Tongue (tissue), 2 donors: ENCODE results near the gene HPCAL1. TPM values are rescaled to one million over a fixed set of nuclear protein-coding genes. Genes with fewer than 3 reads are reported as not detected.
"Not testable (repeated sequence)": the region's sequence is repeated elsewhere in the genome, so short reads cannot be mapped to it uniquely, and the experiment has no call there.

Source experiments
- DNase-seq: peaks from one replicate; pipeline ENCODE4 v3.0.0-alpha.2; 2015
- total RNA-seq: library from RNA; depleted of rRNA; stranded (reverse); fragments of >200 nt; gene quantifications from one replicate; pipeline ENCODE4 v1.2.3, GENCODE V29; 2014

Gene HPCAL1
- total RNA-seq, 1 donor from 2014 or later: 37.4 TPM

DNA sequence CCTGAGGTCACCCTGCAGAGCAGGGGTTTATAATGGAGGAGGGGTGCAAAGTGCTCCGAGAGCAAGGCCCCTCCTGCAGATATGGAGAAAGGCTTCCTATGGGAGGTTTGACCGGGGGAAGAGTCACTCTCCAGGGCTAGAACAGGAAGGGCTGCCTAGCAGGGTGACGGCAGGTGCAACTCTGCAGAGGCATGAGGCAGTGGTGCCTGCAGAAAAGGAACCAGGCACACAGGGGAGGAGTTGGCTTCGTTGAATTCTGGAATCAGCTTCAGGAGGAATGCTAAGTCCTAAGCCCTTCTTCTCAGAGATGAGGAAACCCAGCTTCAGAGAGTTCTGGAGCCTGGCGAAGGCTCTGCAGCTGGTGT, 17.5 kb upstream of the HPCAL1 start:
- no peak for DNase-seq

DNA sequence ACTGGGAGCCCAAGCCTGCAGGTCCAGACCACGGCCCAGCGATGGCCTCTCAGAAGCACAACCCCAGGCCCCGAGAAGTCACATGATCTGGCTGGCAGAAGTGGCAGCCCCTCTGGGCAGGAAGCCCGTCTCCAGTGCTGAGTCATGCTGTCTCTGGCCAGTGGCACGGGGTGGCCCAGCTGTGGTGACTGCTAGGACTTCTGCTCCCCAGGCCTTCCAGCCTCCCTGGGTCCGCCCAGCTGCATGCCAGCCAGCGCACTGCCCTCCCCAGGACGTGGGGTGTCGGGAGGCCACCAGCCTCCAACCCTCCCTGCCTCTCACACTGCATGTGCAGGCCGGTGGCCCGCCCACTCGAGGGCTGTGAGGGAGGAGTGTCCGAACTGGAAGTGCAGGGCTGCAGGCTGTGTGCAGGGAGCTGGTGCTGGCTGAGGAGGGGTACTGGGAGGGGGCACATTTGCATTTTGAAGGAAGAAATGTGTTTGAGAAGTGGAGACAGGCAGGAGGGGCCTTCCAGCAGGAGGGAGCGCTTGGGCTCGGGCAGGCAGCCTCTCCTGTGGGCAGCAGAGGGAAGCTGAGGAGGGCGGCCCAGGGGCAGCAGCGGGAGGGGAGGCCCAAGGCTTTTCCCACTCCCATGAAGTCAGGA, 17.0 kb upstream of the HPCAL1 start:
- peak; percentile 80 for DNase-seq

DNA sequence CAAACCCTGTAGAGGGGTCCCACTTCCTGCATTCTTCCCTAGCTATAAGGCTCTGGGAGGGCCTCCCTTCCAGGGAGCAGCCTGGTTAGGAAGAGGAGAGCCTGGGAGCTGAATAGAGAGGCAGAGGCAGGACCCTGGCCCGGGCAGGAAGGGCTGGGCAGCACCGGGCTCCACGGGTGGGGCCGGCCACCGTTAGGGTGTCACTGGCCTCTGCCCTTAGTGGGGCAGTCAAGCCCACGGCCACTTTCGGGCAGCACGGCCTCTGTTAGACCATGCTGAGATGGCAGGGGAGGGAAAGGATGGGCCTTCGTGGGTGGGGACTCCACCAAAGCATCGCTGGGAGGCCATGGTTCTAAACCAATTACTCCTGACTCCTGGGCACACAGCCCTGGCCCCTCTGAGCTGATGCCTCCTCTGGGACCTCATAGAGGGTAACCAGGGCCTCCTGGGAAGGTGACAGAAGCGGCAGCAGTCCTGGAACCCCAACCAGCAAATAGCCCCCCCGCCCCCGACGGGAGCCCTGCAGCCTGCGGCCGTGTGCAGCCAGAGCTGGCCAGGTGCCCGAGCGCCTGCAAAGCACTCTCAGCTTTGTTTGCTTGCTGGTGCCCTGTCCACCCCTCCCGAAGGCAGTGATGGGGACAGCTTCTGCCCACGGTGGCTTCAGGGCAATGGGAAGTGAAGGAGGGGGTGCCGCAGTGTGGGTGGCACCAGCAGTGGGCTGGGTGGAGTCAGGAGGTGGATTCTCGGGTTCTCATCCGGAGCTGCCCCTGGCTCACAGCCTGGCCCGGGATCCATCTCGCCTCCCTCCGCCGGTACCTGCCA, 16.3 kb upstream of the HPCAL1 start:
- no peak for DNase-seq

DNA sequence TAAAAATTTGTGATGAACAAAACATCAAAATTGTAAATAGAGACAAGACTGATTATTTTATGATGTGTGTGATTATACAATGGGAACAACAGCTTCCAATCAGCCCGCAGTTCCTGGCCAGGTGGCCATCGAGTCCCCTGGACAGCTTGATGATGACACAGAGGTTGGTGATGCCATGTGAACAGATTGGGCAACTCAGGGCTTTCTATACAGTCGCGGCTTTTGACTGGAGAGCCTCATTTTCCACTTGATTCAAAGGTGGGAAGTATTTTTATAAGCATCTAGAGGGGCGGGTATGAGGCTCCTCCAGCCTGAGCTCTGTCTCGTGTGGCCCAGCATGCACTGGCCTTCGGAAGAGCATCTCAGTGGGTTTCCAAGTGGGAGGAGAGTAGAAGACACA, 14.9 kb upstream of the HPCAL1 start:
- no peak for DNase-seq

DNA sequence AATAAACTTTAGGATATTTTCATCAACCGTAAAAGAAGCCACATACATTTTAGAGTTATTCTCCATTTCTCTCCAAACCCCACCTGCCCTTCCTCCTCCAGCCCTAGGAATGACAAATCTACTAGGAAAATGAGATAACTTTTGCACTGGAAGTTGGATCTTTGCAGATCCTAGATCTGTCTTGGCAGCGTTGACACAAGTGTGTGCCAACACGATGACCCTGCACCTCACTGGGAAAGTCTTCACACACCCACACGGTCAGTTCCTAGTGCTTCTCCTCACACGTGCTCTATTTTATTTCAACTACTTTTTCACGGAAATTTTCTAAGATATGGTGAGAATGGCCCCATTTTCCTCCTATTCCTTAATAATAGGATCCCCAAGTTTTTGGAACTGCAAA, 14.1 kb upstream of the HPCAL1 start:
- no peak for DNase-seq

DNA sequence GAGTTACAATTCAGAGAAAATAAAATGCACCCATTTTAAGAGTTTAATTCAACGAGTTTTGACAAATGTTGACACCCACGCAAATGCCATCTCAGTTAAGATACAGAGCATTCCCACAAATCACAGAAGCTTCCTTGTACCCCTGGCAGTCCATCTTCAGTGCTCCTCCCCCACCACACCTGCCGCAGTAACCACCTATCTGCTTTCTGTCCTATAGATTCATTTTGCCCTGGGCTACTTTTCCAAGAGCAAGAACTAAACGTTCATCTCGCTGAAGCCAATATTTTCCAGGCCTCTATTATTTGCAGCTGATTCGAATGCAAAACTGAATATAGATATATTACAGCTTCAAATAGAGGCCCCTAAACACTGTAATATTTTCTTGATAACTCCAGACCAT, 13.4 kb upstream of the HPCAL1 start:
- DNase-seq: no peak

DNA sequence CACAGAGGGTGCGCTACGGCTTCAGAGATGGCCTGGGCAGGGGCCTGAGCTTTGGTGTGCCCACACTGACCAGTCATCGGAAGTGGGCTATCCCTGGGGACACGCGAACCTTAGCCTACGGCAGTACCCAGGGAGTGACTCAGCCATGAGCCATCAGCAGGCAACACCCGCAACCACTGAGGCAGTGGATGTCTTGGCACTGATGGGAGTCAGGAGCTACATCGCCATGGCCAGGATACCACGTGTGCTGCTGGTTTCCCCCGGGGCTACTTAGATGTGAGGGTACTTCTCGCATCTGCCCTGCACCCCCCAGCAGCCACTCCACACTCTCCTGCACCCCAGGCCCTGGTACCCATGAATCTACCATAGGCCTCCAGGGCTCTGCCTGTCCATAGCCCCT, 12.8 kb upstream of the HPCAL1 start:
- DNase-seq: no peak

DNA sequence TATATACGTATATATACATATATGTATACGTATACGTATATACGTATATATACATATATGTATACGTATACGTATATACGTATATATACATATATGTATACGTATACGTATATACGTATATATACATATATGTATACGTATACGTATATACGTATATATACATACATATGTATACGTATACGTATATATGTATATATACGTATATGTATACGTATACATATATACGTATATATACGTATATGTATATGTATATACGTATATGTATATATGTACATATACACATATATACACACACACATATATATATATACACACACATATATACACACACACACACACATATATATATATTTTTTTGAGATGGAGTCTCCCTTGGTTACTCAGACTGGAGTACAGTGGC, 11.3 kb upstream of the HPCAL1 start:
- not testable (repeated sequence) for DNase-seq

DNA sequence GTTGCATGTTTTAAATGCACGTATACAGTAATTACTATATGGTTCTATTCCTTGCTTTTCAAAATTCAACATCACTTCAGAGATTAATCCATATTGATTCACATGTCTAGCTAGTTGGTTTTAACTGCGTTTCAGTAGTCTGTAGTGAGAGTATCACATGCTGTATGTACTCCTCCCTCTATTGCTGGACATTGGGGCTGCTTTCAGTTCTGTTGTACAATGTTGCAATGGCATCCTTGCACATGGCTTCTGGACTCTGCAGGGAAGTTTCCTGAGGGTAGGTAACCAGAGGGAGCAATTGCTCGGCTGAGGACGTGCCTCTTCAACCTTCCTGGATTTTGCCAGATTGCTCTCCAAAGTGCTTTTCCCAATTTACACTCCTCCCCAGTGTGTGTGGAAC, 10.7 kb upstream of the HPCAL1 start:
- DNase-seq: no peak

DNA sequence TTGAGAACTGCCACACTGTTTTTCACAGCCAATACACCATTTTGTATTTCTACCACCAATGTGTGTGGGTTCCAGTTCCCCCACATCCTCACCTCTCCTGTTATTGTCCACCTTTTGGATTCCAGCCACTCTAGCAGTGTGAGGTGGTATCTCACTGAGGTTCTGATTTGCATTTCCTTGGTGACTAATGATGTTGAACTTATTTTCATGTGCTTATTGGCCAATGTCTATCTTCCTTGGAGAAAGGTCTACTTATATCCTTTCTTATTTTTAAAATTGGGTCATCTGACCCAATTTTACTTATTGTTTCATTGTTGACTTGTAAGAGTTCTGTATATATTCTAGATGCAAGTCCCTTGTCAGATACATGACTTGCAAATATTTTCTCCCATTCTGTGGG, 9.1 kb upstream of the HPCAL1 start:
- no peak for DNase-seq

DNA sequence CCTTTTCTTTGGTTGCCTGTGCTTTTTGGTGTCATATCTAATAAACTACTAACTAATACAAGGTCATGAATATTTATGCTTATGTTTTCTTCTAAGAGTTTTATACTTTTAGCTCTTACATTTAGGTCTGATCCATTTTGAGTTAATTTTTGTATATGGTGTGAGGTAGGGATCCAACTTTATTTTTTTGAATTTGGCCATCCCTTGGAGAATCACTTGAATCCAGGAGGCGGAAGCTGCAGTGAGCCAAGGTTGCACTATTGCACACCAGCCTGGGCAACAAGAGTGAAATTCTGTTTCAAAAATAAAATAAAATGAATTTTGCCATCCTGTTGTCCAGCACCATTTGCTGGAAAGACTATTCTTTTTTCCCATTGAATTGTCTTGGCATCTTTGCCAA, 8.6 kb upstream of the HPCAL1 start:
- no peak for DNase-seq

DNA sequence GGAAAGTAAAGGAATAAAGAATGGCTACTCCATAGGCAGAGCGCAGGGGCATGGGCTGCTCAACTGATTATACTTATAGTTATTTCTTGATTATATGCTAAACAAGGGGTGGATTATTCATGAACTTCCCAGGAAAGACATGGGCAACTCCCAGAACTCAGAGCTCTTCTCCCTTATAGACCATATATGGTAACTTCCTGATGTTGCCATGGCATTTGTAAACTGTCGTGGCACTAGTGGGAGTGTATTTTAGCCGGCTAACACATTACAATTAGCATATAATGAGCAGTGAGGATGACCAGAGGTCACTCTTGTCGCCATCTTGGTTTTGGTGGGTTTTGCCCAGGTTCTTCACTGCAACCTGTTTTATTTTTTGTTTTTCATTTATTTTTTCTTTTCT, 7.1 kb upstream of the HPCAL1 start:
- not testable (repeated sequence) for DNase-seq

DNA sequence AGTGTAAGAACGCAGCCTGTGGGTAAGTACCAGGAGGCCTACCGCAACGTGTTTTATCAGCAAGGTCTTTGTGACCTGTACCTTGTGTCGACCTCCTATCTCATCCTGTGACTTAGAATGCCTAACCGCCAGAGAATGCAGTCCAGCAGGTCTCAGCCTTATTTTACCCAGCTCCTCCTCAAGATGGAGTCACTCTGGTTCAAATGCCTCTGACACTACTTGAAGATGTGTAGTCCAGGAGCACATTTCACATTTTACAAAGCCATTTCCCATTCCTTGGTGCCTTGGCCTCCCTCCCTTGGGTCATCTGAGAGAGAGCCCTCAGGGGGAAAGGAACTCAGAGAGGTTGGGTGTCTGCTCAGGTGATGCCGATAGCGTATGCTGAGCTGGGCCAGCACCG, 6.6 kb upstream of the HPCAL1 start:
- no peak for DNase-seq

DNA sequence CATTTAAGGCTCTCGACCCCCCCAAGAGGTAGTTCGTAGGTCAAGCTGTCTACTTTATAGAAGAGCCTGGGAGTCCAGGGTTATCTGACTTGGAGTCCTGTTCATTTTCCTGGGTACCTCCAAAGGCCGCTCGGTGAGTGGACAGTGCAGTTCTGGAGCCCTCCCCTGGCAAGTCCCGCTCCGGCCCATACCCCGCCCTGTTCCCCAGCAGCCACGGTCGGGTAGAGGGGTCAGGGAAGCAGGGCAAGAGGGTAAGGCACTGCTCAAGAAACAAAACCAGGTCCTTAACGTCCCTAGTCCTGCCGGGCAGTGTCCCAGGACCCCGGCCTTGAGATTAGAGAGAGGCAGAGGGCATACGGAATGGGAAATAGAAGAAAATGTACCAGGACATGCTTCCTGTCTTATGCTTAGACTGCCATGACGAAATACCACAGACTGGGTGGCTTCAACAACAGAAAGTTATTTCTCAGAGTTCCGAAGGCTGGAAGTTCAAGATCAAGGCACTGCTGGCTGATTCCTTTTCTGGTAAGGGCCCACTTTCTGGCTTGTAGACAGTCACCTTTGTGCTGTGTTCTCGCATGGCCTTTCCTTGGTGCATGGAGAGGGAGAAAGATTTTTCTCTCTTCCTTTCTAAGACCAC, 5.4 kb upstream of the HPCAL1 start:
- no peak for DNase-seq

DNA sequence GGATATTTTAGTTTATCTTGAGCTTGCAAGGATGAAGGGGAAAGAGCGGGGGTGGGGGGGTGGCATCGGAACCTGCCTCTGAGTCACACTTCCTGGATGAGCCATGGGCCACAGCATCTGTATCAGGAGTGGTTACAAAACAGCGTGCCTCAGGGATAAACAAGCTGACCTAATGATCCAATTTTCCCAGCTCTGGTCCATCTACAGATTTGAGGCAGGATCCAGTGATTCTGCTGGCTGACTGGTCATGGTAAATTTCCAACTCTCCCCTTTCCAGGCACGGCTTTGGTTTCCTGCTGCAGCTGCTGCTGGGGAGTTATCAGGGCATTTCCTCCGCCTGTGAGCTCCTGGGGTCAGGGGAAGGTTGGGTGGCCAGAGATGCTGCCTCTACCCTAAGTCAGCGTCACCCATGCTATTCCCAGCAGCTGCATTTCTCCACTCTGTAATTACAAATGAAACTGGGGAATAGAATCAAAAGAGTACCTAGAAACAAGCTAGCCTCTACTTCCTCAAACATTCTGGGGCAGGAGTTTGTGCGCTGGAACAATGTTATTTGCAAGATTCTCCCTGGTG, 4.7 kb upstream of the HPCAL1 start:
- peak; percentile 69 for DNase-seq

DNA sequence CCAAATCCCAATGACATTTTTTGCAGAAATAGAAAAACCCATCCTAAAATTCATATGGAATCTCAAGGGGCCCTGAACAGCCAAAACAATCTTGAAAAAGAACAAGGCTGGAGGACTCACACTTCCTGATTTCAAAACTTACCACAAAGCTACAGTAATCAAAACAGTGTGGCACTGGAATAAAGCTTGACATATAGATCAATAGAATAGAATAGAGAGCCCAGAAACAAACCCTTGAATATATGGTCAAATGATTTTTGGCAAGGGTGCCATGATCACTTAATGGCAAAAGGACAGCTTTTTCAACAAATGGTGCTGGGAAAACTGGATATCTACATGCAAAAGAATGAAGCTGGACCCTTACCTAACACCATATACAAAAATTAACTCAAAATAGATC, 3.9 kb upstream of the HPCAL1 start:
- DNase-seq: not testable (repeated sequence)

DNA sequence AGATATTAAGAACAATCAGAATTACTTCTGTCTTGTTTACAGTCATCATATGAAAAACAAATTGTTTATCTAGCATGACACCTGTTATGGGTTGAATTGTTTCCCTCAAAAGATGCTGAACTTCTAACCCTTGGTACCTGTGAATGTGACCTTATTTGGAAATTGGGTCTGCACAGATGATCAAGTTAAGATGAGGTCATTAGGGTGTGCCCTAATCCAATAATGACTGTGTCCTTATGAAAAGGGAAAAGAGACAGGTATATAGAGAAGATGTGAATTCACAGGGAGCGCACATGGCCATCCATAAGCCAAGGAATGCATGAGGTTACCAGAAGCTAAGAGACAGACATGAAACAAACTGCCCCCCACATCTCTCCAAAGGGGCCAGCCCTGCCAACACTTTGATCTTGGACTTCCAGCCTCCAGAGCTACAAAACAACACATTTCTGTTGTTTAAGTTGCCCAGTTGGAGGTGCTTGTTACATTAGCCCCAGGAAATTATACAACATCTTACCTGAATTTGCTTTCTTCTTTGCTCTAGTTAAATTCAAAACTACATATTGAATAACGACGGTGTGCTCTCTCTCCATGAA, 2.3 kb upstream of the HPCAL1 start:
- no peak for DNase-seq

DNA sequence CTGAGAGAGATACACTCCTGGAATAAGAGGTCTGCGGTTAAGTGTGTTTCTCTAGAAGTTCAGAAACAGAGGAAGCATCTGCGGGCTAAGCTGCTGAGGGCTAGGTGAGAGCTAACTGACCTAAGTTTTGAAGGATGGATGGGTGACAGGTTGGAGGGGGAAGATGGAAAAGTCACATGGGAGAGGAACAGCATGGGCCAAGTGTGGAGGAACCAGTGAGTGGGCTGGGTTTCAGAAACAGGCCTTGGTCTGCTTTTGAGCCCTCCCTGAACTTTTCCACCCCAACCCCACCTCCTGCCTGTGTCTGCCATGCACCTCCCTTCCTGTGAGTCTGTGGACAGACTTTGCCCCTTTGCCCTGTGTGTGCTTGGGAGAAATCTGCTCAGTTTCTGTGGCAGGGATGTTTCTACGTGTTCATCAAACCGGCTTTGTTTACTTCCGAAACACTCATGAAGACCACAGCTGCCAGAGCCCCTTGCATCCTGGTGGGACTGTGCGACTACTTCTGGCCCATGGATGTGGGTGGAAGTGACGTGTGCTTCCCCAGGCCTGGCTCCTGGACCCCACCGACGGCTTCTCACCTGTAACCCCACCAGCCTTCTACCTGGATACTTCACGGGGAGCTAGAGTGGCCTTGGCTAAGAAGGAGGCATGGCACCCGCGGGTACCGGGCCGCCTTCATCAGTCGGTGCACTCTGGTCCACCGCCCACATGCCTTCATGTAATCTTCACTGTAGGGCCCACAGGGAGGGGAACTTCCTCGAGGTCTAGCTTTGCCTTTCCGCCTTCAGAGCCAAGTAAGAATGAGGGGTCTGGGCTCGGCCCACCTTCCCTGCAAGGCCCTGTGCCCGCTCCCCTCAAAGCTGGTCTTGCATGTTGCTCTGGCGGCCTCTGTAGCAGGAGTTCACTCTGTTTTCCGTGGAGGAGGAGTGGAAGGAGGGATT, 1.4 kb upstream of the HPCAL1 start:
- no peak for DNase-seq

DNA sequence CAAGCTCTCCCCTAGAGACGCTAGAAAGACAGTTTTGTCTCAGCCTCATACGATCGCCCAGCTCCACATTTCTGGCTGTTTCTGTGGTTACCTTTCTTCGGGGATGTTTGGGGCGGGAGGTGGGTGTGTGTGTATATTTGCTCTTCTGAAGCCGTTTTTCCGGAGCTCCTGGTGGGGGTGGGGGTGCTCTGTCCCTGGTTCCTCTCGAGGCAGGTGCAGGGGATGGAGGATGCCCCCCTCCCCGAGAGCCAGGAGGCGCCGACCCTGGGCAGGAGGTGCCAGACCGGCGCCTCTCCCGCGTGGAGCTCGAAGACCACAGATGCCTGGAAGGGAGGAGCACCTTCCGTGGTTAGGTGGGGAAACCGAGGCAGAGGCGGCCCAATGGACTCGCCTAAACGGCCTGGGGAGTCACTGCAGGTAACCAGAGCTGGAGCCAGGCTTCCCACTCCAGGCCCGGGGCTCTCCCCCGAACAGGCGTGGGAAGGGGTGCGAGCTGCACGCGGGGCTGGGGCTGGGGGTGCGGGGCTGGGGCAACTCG, 694 bp upstream of the HPCAL1 start:
- peak; percentile 34 for DNase-seq

DNA sequence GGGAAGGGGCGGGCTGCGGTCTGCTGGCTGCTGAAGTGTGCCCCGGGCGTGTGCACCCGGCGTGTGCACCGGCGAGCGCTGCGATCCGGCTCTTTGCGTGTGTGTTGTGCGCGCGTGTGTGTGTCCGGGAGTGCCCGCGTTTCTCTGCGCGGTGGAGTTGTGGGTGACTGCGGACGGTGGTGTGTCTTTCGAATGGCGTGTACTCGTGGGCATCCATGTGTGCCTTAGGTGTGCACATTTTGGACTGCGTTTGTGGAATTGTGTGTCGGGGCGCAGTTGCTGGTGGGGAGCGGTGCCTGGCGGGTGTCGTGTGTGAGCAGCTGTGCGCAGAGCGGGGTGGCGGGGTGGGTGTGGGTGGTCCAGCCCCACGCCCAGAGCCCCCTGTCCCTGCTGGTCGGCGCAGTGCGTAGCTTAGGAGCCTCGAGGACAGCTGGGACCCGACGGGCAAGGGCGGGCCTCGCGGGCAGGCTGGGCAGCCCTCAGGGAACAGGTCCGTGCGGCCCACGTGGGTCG, 533 bp downstream of the HPCAL1 start:
- DNase-seq: peak; percentile 46

DNA sequence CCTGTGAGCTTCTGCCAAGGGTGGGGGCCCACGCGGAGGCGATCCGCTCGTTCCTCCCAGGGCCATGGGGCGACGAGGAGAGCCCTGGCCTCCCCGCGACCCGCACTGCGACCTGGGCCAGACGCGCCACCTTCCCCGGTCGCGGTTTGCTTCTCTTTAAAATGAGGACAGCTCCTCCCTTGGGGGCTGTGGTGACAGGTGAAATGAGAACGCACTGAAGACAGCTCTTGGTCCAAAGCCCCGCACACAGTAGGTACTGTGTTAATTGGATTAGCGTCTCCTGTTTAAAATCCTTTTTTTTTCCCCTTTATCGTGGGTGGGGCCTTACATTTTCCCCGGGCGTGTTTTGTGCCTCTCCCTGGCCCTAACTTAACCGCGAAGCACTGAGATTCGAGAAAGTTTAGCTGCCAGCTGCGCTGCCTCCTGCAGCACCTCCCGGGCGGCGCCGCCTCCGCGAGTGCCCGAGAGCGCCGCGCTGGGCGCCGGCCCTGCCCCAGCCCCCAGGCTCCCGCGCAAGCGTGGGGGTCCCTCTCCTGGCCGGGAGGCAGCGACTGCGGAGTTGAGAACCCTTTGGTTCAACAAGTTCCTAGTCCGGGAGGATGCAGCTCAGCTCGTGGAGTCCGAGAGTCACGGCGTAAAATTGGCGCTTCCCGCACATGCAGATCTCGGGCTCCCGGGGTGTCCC, 1.1 kb downstream of the HPCAL1 start:
- DNase-seq: peak; percentile 80
